Calu3 (cell line): ENCODE data around the gene COTL1. TPM values are rescaled to one million over a fixed set of nuclear protein-coding genes. Genes with fewer than 3 reads are reported as not detected.

ENCODE experiments used
- BruUV-seq: library from RNA; stranded (reverse); fragments of 400-500 nt; replicated peaks from 2 replicates; lab custom pipeline; 2021; lab: Mats Ljungman, UMichigan
- CTCF ChIA-PET: fragments of 300-600 bp; sonication (Branson Sonifier 250); formaldehyde crosslinking; loops from one replicate; lab custom pipeline; 2022; ENCODE audit warnings: antibody characterized with exemption; lab: Charles Lee
- DNase-seq: peaks from one replicate; pipeline ENCODE4 v3.0.0; 2022
- H3K27ac Mint-ChIP-seq: one replicate; pipeline ENCODE4 v1.8.0; 2022; ENCODE audit warnings: mixed read lengths; ENCODE audit not compliant: unreplicated experiment
- H3K27me3 Mint-ChIP-seq: one replicate; pipeline ENCODE4 v1.8.0; 2022; ENCODE audit warnings: mixed read lengths; ENCODE audit not compliant: unreplicated experiment
- H3K36me3 Mint-ChIP-seq: one replicate; pipeline ENCODE4 v1.8.0; 2022; ENCODE audit warnings: mild to moderate bottlenecking, moderate library complexity, mixed read lengths; ENCODE audit not compliant: insufficient read depth, unreplicated experiment
- H3K4me1 Mint-ChIP-seq: one replicate; pipeline ENCODE4 v1.8.0; 2022; ENCODE audit warnings: mild to moderate bottlenecking, low read depth, mixed read lengths; ENCODE audit not compliant: unreplicated experiment
- H3K4me3 Mint-ChIP-seq: one replicate; pipeline ENCODE4 v1.8.0; 2022; ENCODE audit warnings: mild to moderate bottlenecking, low read depth, moderate library complexity, mixed read lengths; ENCODE audit not compliant: unreplicated experiment
- H3K9me3 Mint-ChIP-seq: one replicate; pipeline ENCODE4 v1.8.0; 2022; ENCODE audit warnings: low read depth, mixed read lengths; ENCODE audit not compliant: unreplicated experiment
- CTCF ChIP-seq: fragments of 200-600 bp; IDR thresholded peaks from one replicate; pipeline ENCODE4 v1.8.0; 2022; ENCODE audit warnings: antibody characterized with exemption; ENCODE audit not compliant: unreplicated experiment
- intact Hi-C: fragments of 100-400 bp; cut with micrococcal nuclease; formaldehyde crosslinking; loops from one replicate; pipeline ENCODE4 v1.10.0; 2022; ENCODE audit not compliant: unreplicated experiment
- total RNA-seq: library from RNA; stranded (reverse); gene quantifications from 2 replicates; pipeline ENCODE4 v1.2.3, GENCODE V29; 2022

The COTL1 gene
- total RNA-seq, 1 experiment from 2014 or later, result 343 TPM

GRCh38 chr16:84603140-84603816 lies 14.6 kb downstream of the COTL1 start:
- DNase-seq, result peak; percentile 65
- intact Hi-C loops, result no loop called here
- Mint-ChIP-seq H3K4me1 (peaks cover 73% of the 10 kb centered on the region), H3K27ac (peak overlapping the region; percentile 85), H3K4me3 (peak overlapping the region; percentile 46), H3K9me3 (peaks cover 3% of the 10 kb centered on the region), H3K27me3 (no peaks in the 10 kb centered on the region), H3K36me3 (peaks cover 51% of the 10 kb centered on the region)
- no peak for TF ChIP-seq CTCF
- CTCF ChIA-PET, result interaction anchor here (0.6 to 2.4 kb wide), 5 partner anchors 12 to 413 kb away, joined by 3 to 10 read pairs (median 5); no protein-coding TSS in a partner anchor
- no TSS peak for BruUV-seq

- H3K36me3 Mint-ChIP-seq, result peaks cover 46% of the 10 kb centered on the region
- no TSS peak for BruUV-seq
- no peaks in the 10 kb centered on the region for H3K9me3 Mint-ChIP-seq
- H3K27me3 Mint-ChIP-seq, result no peaks in the 10 kb centered on the region
- no peak for DNase-seq
- no peak overlapping the region for H3K4me3 Mint-ChIP-seq
- H3K4me1 Mint-ChIP-seq, result peaks cover 63% of the 10 kb centered on the region
- peak overlapping the region; percentile 45 for H3K27ac Mint-ChIP-seq
- intact Hi-C loops, result loop anchor here (2.0 kb wide), 1 partner anchor 16 kb away; no protein-coding TSS in a partner anchor
- CTCF ChIA-PET, result interaction anchor here (0.6 to 2.4 kb wide), 7 partner anchors 8 to 90 kb away, joined by 3 to 10 read pairs (median 3); no protein-coding TSS in a partner anchor
- no peak for TF ChIP-seq CTCF
Measured at GRCh38 chr16:84600343-84601229, 17.3 kb downstream of the COTL1 start.

GRCh38 chr16:84599521-84600202 lies 18.2 kb downstream of the COTL1 start:
- no TSS peak for BruUV-seq
- H3K27me3 Mint-ChIP-seq, result no peaks in the 10 kb centered on the region
- no peak for TF ChIP-seq CTCF
- peak overlapping the region; percentile 20 for H3K4me3 Mint-ChIP-seq
- intact Hi-C loops, result loop anchor here (2.0 kb wide), 1 partner anchor 17 kb away; no protein-coding TSS in a partner anchor
- CTCF ChIA-PET, result interaction anchor here (0.8 to 1.4 kb wide), 4 partner anchors 13 to 91 kb away, joined by 3 read pairs; no protein-coding TSS in a partner anchor
- peaks cover 47% of the 10 kb centered on the region for H3K36me3 Mint-ChIP-seq
- H3K9me3 Mint-ChIP-seq, result no peaks in the 10 kb centered on the region
- H3K27ac Mint-ChIP-seq, result peak overlapping the region; percentile 45
- DNase-seq, result no peak
- H3K4me1 Mint-ChIP-seq, result peaks cover 62% of the 10 kb centered on the region

- Mint-ChIP-seq H3K27me3 (no peaks in the 10 kb centered on the region), H3K4me1 (peaks cover 49% of the 10 kb centered on the region), H3K36me3 (peaks cover 38% of the 10 kb centered on the region), H3K9me3 (no peaks in the 10 kb centered on the region), H3K27ac (no peak overlapping the region), H3K4me3 (no peak overlapping the region)
- BruUV-seq, result no TSS peak
- CTCF ChIA-PET, result interaction anchor here (0.7 to 1.4 kb wide), 2 partner anchors 14 to 233 kb away, joined by 3 to 4 read pairs; no protein-coding TSS in a partner anchor
- no peak for DNase-seq
- TF ChIP-seq CTCF, result no peak
- intact Hi-C loops, result no loop called here
Measured at GRCh38 chr16:84598360-84598759, 19.5 kb downstream of the COTL1 start.
